Muscle layer of duodenum (tissue), 2 donors: Measurements from ENCODE around the gene CYBA.
"Not testable (repeated sequence)": the region's sequence is repeated elsewhere in the genome, so short reads cannot be mapped to it uniquely, and the experiment has no call there.

Experiments
- H3K27ac ChIP-seq: one replicate; pipeline ENCODE4 v1.7.0; 2013; ENCODE audit warnings: mild to moderate bottlenecking, low read length
- H3K27me3 ChIP-seq: one replicate; pipeline ENCODE4 v1.7.0; 2013; ENCODE audit warnings: low read depth, mild to moderate bottlenecking, control low read depth, low read length
- H3K36me3 ChIP-seq, 2 donors: one replicate each; pipeline ENCODE4 v1.7.0; 2013; ENCODE audit warnings: low read length in 2 of 2, control low read depth in 1 of 2, mild to moderate bottlenecking in 1 of 2; ENCODE audit not compliant: insufficient read depth in 2 of 2, control insufficient read depth in 1 of 2
- H3K4me1 ChIP-seq, 2 donors: one replicate each; pipeline ENCODE4 v1.7.0; 2013; ENCODE audit warnings: low read length in 2 of 2, mild to moderate bottlenecking in 2 of 2, control low read depth in 1 of 2, moderate library complexity in 1 of 2; ENCODE audit not compliant: insufficient read depth in 2 of 2, control insufficient read depth in 1 of 2
- H3K4me3 ChIP-seq, 2 donors: one replicate each; pipeline ENCODE4 v1.7.0; 2013; ENCODE audit warnings: low read length in 2 of 2, low read depth in 1 of 2, mild to moderate bottlenecking in 1 of 2
- H3K9me3 ChIP-seq, 2 donors: one replicate each; pipeline ENCODE4 v1.7.0; 2013; ENCODE audit warnings: low read length in 2 of 2, control low read depth in 1 of 2, mild to moderate bottlenecking in 1 of 2; ENCODE audit not compliant: control insufficient read depth in 1 of 2
- donor health status: healthy.

CYBA gene

DNA sequence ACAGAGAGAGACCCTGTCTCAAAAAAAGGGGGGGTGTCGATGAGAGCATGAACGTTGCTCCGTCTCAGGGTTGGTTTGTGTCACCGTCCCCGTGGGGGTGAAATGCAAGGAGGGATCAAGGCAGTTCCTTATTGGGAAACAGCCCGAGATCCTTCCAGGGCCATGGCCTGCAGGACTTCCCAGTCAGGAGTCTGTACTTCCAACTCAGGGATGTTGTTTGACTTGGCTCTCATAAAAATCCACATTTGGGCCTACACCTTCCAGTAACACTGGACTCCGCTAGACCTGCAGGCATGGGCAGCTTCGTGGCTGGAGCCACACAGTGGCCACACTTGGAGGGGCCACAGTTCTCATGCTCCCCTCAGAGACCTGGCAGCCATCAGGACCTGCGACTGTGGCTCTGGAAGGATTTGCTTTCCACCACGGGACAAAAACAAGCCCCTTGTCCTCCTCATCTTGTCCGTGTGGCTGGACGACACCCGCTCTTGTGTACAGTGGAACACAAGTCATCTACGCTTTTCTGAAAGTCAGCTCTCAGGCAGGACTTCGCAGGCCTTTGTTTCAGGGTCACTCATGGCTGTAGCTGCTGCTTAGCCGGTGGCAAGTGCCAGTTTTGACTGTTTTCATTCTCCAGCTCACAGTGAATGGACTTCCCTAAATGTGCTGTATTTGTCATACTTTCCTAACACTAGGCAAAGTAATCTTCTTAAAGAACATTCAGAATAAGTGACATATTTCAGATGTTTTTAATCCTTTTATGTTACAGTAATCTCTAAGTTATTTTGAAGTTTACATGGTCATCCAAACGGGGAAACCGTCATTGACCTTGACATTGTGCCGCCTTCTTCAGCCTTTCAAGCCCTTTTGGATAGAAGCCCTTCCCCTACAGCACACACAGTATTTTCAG lies 36.7 kb downstream of the CYBA start:
- no peak overlapping the region for H3K4me3 ChIP-seq
- H3K27ac ChIP-seq: no peak overlapping the region
- H3K27me3 ChIP-seq: no peaks in the 10 kb centered on the region
- no peaks in the 10 kb centered on the region for H3K9me3 ChIP-seq
- H3K36me3 ChIP-seq: peaks cover 9 to 60% of the 10 kb centered on the region in 2 donors
- H3K4me1 ChIP-seq: peaks cover 0 to 4% of the 10 kb centered on the region in 2 donors

- Histone ChIP-seq H3K36me3 (peaks cover 15 to 54% of the 10 kb centered on the region in 2 donors), H3K4me3 (no peak overlapping the region), H3K27ac (no peak overlapping the region), H3K27me3 (no peaks in the 10 kb centered on the region), H3K9me3 (no peaks in the 10 kb centered on the region), H3K4me1 (peaks cover 0 to 4% of the 10 kb centered on the region in 2 donors)
Observed at GRCh38 chr16:88613293-88613692, 37.6 kb downstream of the CYBA start.

GRCh38 chr16:88610909-88611812 lies 39.7 kb downstream of the CYBA start:
- no peaks in the 10 kb centered on the region for H3K27me3 ChIP-seq
- H3K4me1 ChIP-seq: no peaks in the 10 kb centered on the region
- no peak overlapping the region for H3K27ac ChIP-seq
- H3K4me3 ChIP-seq: no peak overlapping the region
- peaks cover 22 to 60% of the 10 kb centered on the region in 2 donors for H3K36me3 ChIP-seq
- no peaks in the 10 kb centered on the region for H3K9me3 ChIP-seq

DNA sequence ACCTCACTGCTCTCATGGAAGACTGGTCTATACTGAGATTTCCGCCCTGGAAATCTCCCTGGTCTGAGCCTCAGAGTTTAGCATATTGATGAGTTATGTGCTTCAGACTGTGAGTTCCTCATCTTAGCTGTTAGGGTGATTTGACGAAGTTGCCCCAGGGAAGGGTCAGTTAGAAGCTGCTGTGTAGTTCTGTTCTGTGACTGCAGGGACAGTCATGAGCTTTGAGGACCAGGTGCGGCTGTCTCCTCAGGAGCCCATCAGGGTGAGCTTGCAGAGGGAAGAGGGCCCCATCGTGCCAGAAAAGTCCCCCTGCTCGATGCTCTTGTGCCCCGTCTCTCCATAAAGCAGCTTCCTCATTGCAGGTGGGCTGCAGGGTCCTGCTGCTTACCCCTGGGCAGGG lies 40.8 kb downstream of the CYBA start:
- Histone ChIP-seq H3K4me1 (no peaks in the 10 kb centered on the region), H3K27ac (no peak overlapping the region), H3K9me3 (no peaks in the 10 kb centered on the region), H3K36me3 (peaks cover 22 to 68% of the 10 kb centered on the region in 2 donors), H3K4me3 (no peak overlapping the region), H3K27me3 (no peaks in the 10 kb centered on the region)

GRCh38 chr16:88609426-88609825 lies 41.4 kb downstream of the CYBA start:
- not testable (repeated sequence) for H3K27ac ChIP-seq, H3K4me3 ChIP-seq, H3K4me1 ChIP-seq, H3K9me3 ChIP-seq, H3K27me3 ChIP-seq
- peaks cover 26 to 69% of the 10 kb centered on the region in 2 donors for H3K36me3 ChIP-seq

DNA sequence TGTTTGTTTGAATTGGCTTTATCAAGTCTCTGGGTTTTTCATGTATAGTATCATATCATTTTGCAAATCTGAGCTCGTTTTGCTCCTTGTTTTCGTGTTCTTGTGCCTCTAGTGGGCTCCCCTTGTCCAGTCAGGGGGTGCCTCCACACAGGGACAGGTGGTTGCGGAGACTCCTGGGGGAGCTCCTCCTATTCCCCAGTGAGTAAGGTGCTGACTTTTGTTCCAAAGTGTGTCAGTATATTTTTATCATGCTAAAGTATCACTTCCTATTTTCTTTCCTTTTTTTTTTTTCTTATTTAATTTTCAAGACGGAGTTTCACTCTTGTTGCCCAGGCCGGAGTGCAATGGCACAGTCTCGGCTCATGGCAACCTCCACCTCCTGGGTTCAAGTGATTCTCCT lies 42.8 kb downstream of the CYBA start:
- H3K4me3 ChIP-seq: no peak overlapping the region
- H3K27me3 ChIP-seq: no peaks in the 10 kb centered on the region
- H3K36me3 ChIP-seq: peaks cover 25 to 62% of the 10 kb centered on the region in 2 donors
- H3K27ac ChIP-seq: no peak overlapping the region
- H3K4me1 ChIP-seq: no peaks in the 10 kb centered on the region
- no peaks in the 10 kb centered on the region for H3K9me3 ChIP-seq

DNA sequence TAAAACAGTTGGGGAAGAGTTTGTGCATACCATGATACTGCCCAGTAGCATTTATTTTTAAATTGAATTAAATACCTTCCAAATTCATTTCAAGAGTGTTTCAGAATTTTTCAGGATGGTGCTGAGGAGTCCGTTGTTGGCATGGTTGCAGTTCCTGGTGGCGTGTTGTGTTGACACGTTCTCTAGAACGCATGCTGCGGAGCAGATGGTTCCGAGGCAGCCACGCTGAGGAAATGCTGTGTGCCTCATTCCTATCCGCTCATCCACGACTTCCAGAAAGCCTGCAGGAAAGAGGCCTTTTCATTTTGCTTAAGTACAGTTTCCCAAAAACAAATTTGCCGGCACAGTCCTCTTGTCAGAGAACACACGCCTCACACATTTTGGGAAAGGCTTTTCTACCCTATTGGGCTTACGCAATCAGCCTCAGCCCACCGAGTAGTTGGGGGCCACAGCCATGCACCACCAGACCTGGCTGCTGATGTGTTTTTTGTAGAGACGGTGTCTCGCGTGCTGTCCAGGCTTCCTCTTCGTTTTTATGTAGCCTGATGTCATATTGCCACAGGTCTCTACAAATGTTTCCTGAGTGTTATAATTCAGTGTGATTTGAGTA lies 44.6 kb downstream of the CYBA start:
- peaks cover 22 to 64% of the 10 kb centered on the region in 2 donors for H3K36me3 ChIP-seq
- H3K4me1 ChIP-seq: no peaks in the 10 kb centered on the region
- H3K9me3 ChIP-seq: no peaks in the 10 kb centered on the region
- no peaks in the 10 kb centered on the region for H3K27me3 ChIP-seq
- H3K4me3 ChIP-seq: no peak overlapping the region
- no peak overlapping the region for H3K27ac ChIP-seq

DNA sequence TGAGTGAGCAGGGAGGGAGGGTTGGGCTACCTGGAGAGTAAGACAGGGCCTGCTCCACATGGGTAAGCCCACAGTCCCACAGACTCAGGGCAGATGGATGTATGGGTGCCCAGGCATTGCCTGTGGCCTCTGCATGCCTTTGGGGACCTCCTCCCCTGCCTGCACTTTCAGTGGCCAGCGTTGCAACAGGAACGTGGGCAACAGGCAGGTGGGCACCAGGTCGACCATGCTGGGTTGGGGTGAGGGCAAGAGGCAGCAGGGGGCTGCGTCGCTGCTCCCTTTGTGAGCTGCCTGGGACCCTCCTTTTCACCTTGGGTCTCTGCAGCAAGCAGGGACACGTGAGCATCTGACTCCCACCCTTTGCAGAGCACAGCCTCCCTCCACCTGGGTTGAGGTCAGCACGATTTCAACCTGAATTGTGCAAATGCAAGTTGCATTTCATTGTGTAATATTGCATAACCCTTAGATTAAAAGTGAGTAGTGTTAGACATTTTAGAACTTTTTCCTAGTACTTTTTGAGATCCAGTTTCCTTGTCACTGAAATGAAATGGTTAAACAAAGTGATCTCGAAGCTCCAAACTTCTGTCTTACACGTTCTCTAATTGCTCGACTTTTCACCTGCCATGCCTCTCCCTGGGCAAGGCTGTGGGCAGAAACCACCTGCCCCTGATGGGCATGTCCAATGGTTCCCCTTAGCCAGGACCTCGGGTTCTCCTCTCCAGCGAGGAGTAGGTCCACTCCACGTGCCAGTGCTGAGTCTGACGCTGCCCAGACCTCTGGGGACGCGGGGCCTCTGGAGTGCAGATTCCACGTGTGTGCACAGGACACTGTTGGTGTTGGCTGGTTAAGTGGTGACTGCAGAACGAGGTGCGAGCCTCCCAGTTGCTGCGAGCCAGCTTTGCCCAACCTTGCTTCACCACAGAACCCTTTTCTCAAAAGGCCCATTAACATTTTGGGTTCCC lies 45.4 kb downstream of the CYBA start:
- no peak overlapping the region for H3K4me3 ChIP-seq
- peaks cover 22 to 64% of the 10 kb centered on the region in 2 donors for H3K36me3 ChIP-seq
- no peak overlapping the region for H3K27ac ChIP-seq
- H3K4me1 ChIP-seq: no peaks in the 10 kb centered on the region
- no peaks in the 10 kb centered on the region for H3K9me3 ChIP-seq
- H3K27me3 ChIP-seq: no peaks in the 10 kb centered on the region

- H3K4me3 ChIP-seq: no peak overlapping the region
- no peaks in the 10 kb centered on the region for H3K27me3 ChIP-seq
- no peaks in the 10 kb centered on the region for H3K9me3 ChIP-seq
- H3K36me3 ChIP-seq: peaks cover 23 to 68% of the 10 kb centered on the region in 2 donors
- peaks cover 0 to 4% of the 10 kb centered on the region in 2 donors for H3K4me1 ChIP-seq
- no peak overlapping the region for H3K27ac ChIP-seq
Observed at GRCh38 chr16:88602091-88602490, 48.8 kb downstream of the CYBA start.

DNA sequence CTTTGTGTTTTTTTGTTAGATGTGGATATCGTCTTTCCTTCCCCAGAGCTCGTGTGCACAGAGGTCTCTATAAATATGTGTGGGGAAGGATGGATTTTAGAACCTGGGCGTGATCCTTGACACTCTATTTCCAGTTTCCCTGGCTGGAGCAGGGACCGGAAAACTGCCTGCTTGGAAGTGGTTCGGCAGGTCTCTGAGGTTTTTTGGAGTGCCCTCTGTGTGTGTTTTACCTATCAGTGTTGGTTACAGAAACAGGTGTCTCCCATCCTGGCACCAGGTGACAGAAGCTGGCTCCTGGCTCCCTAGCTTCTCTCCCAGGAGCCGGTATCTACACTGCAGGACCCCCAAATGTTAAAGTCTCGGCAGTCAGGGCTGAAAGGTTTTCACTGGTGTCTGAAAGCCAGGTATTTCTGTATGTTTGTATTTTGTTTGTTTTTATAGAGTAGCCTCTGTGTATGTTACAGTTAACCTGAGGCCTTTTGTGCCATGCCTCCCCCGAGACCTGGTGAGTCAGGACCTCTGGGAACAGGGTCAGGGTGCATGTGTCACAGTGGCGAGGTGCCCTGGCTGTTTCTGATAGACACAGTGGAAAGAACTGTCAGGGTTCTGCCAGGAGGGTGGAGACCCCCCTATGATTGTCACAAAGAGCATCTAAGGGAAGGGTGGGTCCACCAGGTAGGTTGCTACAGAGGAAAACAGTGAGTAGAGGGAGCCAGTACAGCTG lies 49.4 kb downstream of the CYBA start:
- Histone ChIP-seq H3K27me3 (no peaks in the 10 kb centered on the region), H3K4me3 (no peak overlapping the region), H3K27ac (no peak overlapping the region), H3K36me3 (peaks cover 17 to 63% of the 10 kb centered on the region in 2 donors), H3K4me1 (peaks cover 0 to 4% of the 10 kb centered on the region in 2 donors), H3K9me3 (no peaks in the 10 kb centered on the region)
